H1 (cell line): ENCODE measurements around the gene PBX3. TPM values are rescaled to one million over a fixed set of nuclear protein-coding genes. Genes with fewer than 3 reads are reported as not detected.

Experiments
- CTCF ChIA-PET: fragments of 300-600 bp; sonication (Branson Sonifier 250); formaldehyde crosslinking; loops from one replicate; lab custom pipeline; 2021; ENCODE audit not compliant: partially characterized antibody; lab: Charles Lee
- POLR2A ChIA-PET: fragments of 300-600 bp; sonication (Branson Sonifier 250); formaldehyde crosslinking; loops from one replicate; lab custom pipeline; 2021; ENCODE audit warnings: inconsistent platforms; ENCODE audit not compliant: partially characterized antibody; lab: Charles Lee
- DNase-seq, 2 experiments: peaks; one replicate each; pipeline versions ENCODE4 v3.0.0 to v3.0.0-alpha.2; 2010 to 2022; ENCODE audit warnings: low spot score in 2 of 2, low read depth in 1 of 2, mixed read lengths in 1 of 2
- FAIRE-seq: peaks from 2 replicates; lab custom pipeline; 2011; peaks lifted over from hg19 to GRCh38; lab: Jason Lieb, UNC
- H2AFZ ChIP-seq: 2 replicates; pipeline ENCODE4 v1.8.1; 2012; ENCODE audit warnings: low read length, inconsistent platforms
- H2AK5ac ChIP-seq: 2 replicates; pipeline ENCODE4 v1.6.1; 2013; ENCODE audit warnings: low read depth, low read length
- H2BK120ac ChIP-seq: replicated peaks from 2 replicates; pipeline ENCODE3; 2013; ENCODE audit warnings: low read depth, low read length, inconsistent platforms
- H2BK12ac ChIP-seq: 2 replicates; pipeline ENCODE4 v1.6.1; 2013; ENCODE audit warnings: low read depth, low read length
- H2BK15ac ChIP-seq: 2 replicates; pipeline ENCODE4 v1.6.1; 2013; ENCODE audit warnings: low read length
- H2BK20ac ChIP-seq: 2 replicates; pipeline ENCODE4 v1.6.1; 2013; ENCODE audit warnings: low read length
- H2BK5ac ChIP-seq: 2 replicates; pipeline ENCODE4 v1.6.1; 2013; ENCODE audit warnings: low read depth, low read length
- H3K14ac ChIP-seq: 2 replicates; pipeline ENCODE4 v1.6.1; 2013; ENCODE audit warnings: inconsistent platforms; ENCODE audit not compliant: insufficient read length
- H3K18ac ChIP-seq: 2 replicates; pipeline ENCODE4 v1.6.1; 2013; ENCODE audit warnings: low read length; ENCODE audit errors: extremely low read depth
- H3K23ac ChIP-seq: 2 replicates; pipeline ENCODE4 v1.6.1; 2013; ENCODE audit warnings: inconsistent platforms; ENCODE audit not compliant: insufficient read length
- H3K23me2 ChIP-seq: 2 replicates; pipeline ENCODE4 v1.6.1; 2013; ENCODE audit warnings: low read depth, low read length
- H3K27ac ChIP-seq: 2 replicates; pipeline ENCODE4 v1.6.1; 2011; ENCODE audit warnings: low read depth, low read length, inconsistent platforms
- H3K27me3 ChIP-seq, 4 experiments: replicated peaks in 1 of 4; 1 replicate in 1 of 4; 2 replicates in 3 of 4; pipeline versions ENCODE4 v1.6.1 to v1.8.1; 2011 to 2013; ENCODE audit warnings: low read length in 3 of 4, mild to moderate bottlenecking in 3 of 4, inconsistent platforms in 2 of 4, mixed read lengths in 2 of 4, moderate library complexity in 1 of 4; ENCODE audit not compliant: control insufficient read depth in 3 of 4, insufficient read depth in 3 of 4; ENCODE audit errors: extremely low read depth in 1 of 4
- H3K36me3 ChIP-seq, 4 experiments: 2 replicates each; pipeline versions ENCODE4 v1.6.1 to v1.8.1; 2011 to 2013; ENCODE audit warnings: mild to moderate bottlenecking in 4 of 4, low read length in 3 of 4, moderate library complexity in 2 of 4, control low read depth in 1 of 4, inconsistent platforms in 1 of 4; ENCODE audit not compliant: insufficient read depth in 4 of 4, control insufficient read depth in 2 of 4
- H3K4ac ChIP-seq: replicated peaks from 2 replicates; pipeline ENCODE3; 2013; ENCODE audit warnings: low read length, low read depth, mixed read lengths, inconsistent platforms; ENCODE audit not compliant: insufficient read length
- H3K4me1 ChIP-seq, 4 experiments: replicated peaks in 1 of 4; 1 replicate in 1 of 4; 2 replicates in 3 of 4; pipeline versions ENCODE4 v1.6.1 to v1.8.1; 2011 to 2013; ENCODE audit warnings: low read length in 3 of 4, inconsistent platforms in 2 of 4, mixed read lengths in 1 of 4; ENCODE audit not compliant: insufficient read depth in 4 of 4, control insufficient read depth in 3 of 4
- H3K4me2 ChIP-seq, 2 experiments: 2 replicates each; pipeline versions ENCODE4 v1.6.1 to v1.8.1; 2011 to 2013; ENCODE audit warnings: low read depth in 2 of 2, low read length in 2 of 2, control low read depth in 1 of 2, inconsistent platforms in 1 of 2, mild to moderate bottlenecking in 1 of 2; ENCODE audit not compliant: insufficient read depth in 1 of 2
- H3K4me3 ChIP-seq, 4 experiments: fragments of 200-600, 300-600 bp in 1 of 4; sonication (generic), shearing (Covaris generic), sonication (Bioruptor Twin) in 1 of 4; 2 replicates each; pipeline versions ENCODE4 v1.5.1 to v1.8.1; 2011 to 2016; ENCODE audit warnings: low read length in 4 of 4, low read depth in 3 of 4, control low read depth in 2 of 4, inconsistent platforms in 2 of 4, mild to moderate bottlenecking in 2 of 4, mixed read lengths in 1 of 4, moderate library complexity in 1 of 4; ENCODE audit not compliant: insufficient read depth in 2 of 4; ENCODE audit errors: extremely low read depth in 1 of 4
- H3K56ac ChIP-seq: replicated peaks from 2 replicates; pipeline ENCODE3; 2013; ENCODE audit warnings: low read depth, mild to moderate bottlenecking, mixed read lengths, low read length, inconsistent platforms; ENCODE audit not compliant: insufficient read length
- H3K79me1 ChIP-seq: 2 replicates; pipeline ENCODE4 v1.6.1; 2013; ENCODE audit warnings: low read depth, low read length, control low read depth
- H3K79me2 ChIP-seq, 2 experiments: 2 replicates each; pipeline versions ENCODE4 v1.6.1 to v1.8.1; 2012 to 2013; ENCODE audit warnings: low read length in 2 of 2, mild to moderate bottlenecking in 2 of 2, inconsistent platforms in 1 of 2; ENCODE audit not compliant: insufficient read depth in 2 of 2, control insufficient read depth in 1 of 2
- H3K9ac ChIP-seq, 4 experiments: replicated peaks in 1 of 4; 1 replicate in 1 of 4; 2 replicates in 3 of 4; pipeline versions ENCODE4 v1.6.1 to v1.8.1; 2011 to 2013; ENCODE audit warnings: low read depth in 3 of 4, low read length in 3 of 4, control low read depth in 2 of 4, mild to moderate bottlenecking in 2 of 4, moderate library complexity in 2 of 4, inconsistent platforms in 1 of 4; ENCODE audit errors: extremely low read depth in 1 of 4
- H3K9me3 ChIP-seq, 2 experiments: 2 replicates each; pipeline versions ENCODE4 v1.6.1 to v1.8.1; 2012 to 2013; ENCODE audit warnings: mild to moderate bottlenecking in 2 of 2, moderate library complexity in 2 of 2, control low read depth in 1 of 2, inconsistent platforms in 1 of 2, low read depth in 1 of 2, low read length in 1 of 2, mixed read lengths in 1 of 2; ENCODE audit not compliant: insufficient read depth in 2 of 2
- H4K20me1 ChIP-seq, 2 experiments: replicated peaks in 1 of 2; 2 replicates each; pipeline versions ENCODE3 to v1.8.1; 2011 to 2013; ENCODE audit warnings: inconsistent platforms in 2 of 2, low read length in 2 of 2, mild to moderate bottlenecking in 1 of 2; ENCODE audit not compliant: insufficient read depth in 2 of 2, control insufficient read depth in 1 of 2
- H4K5ac ChIP-seq: 2 replicates; pipeline ENCODE4 v1.6.1; 2013; ENCODE audit warnings: low read length, low read depth, mixed read lengths, inconsistent platforms; ENCODE audit not compliant: insufficient read length
- H4K8ac ChIP-seq: 2 replicates; pipeline ENCODE4 v1.8.0; 2013; ENCODE audit warnings: mild to moderate bottlenecking, moderate library complexity, low read length, inconsistent platforms; ENCODE audit not compliant: insufficient read depth; ENCODE audit errors: extremely low read depth
- H4K91ac ChIP-seq: replicated peaks from 2 replicates; pipeline ENCODE3; 2013; ENCODE audit warnings: low read length, mixed read lengths, inconsistent platforms; ENCODE audit not compliant: insufficient read length
- BRCA1 ChIP-seq: IDR thresholded peaks from 2 replicates; pipeline ENCODE4 v1.6.1; 2012; ENCODE audit warnings: low read depth, low read length, improper control_type of control experiment
- CBX5 ChIP-seq: fragments of 300-800, 300-1000 bp; sonication (generic); IDR thresholded peaks from 2 replicates; pipeline ENCODE4 v1.7.1; 2016; ENCODE audit warnings: antibody characterized with exemption, low read length, low read depth
- CHD1 ChIP-seq: IDR thresholded peaks from 2 replicates; pipeline ENCODE4 v1.6.1; 2012; ENCODE audit warnings: low read depth, low read length, improper control_type of control experiment
- CHD2 ChIP-seq: IDR thresholded peaks from 2 replicates; pipeline ENCODE4 v1.6.1; 2012; ENCODE audit warnings: low read length, improper control_type of control experiment
- GABPA ChIP-seq: IDR thresholded peaks from 2 replicates; pipeline ENCODE4 v1.6.1; 2011; ENCODE audit warnings: mild to moderate bottlenecking, low read length, moderate library complexity, borderline replicate concordance; ENCODE audit not compliant: insufficient read depth
- HDAC6 ChIP-seq: IDR thresholded peaks from one replicate; pipeline ENCODE4 v1.7.1; 2012; ENCODE audit warnings: low read depth, mild to moderate bottlenecking, inconsistent platforms, low read length, moderate library complexity
- NRF1 ChIP-seq: IDR thresholded peaks from 2 replicates; pipeline ENCODE4 v1.6.1; 2011; ENCODE audit warnings: mild to moderate bottlenecking, low read depth, low read length, improper control_type of control experiment
- RNF2 ChIP-seq: fragments of 200-900, 300-1000 bp; sonication (generic); IDR thresholded peaks from 2 replicates; pipeline ENCODE4 v1.7.1; 2016; ENCODE audit warnings: borderline replicate concordance, low read depth, mild to moderate bottlenecking, antibody characterized with exemption, low read length; ENCODE audit not compliant: poor library complexity, severe bottlenecking; ENCODE audit errors: missing control alignments
- SIRT6 ChIP-seq: IDR thresholded peaks from one replicate; pipeline ENCODE4 v1.7.1; 2012; ENCODE audit warnings: low read length, inconsistent platforms
- SIX5 ChIP-seq: IDR thresholded peaks from 2 replicates; pipeline ENCODE4 v1.6.1; 2011; ENCODE audit warnings: mild to moderate bottlenecking, low read depth, low read length
- TAF7 ChIP-seq: optimal IDR thresholded peaks from 2 replicates; pipeline ENCODE3; 2011; ENCODE audit warnings: low read depth, mild to moderate bottlenecking, inconsistent platforms, low read length, moderate library complexity, borderline replicate concordance
- WGBS, 2 experiments: shearing (Covaris generic) in 1 of 2; methylation state at CpG; one replicate each; pipeline versions ENCODE4 v1.1.6 to v1.1.7; 2013 to 2015; ENCODE audit warnings: low lambda C conversion rate in 2 of 2, mixed read lengths in 2 of 2, inconsistent platforms in 1 of 2, low coverage in 1 of 2, missing lambda C conversion rate in 1 of 2; ENCODE audit not compliant: insufficient replicate concordance in 2 of 2, insufficient coverage in 1 of 2, insufficient read length in 1 of 2; ENCODE audit errors: extremely low coverage in 1 of 2, missing lambda C conversion rate in 1 of 2; 5-methylcytosine and 5-hydroxymethylcytosine counted together
- polyA plus RNA-seq, 7 experiments: library from polyadenylated mRNA; depleted of rRNA in 3 of 7; stranded (reverse) in 5 of 7; unstranded in 2 of 7; fragments of >200 nt in 5 of 7; fragments of 200-250 nt in 2 of 7; gene quantifications; 1 replicate in 5 of 7; 2 replicates in 1 of 7; 4 replicates in 1 of 7; pipeline versions ENCODE4 v1.2.1 to v1.2.3, GENCODE V29; 2011 to 2013; ENCODE audit warnings: missing spikeins in 2 of 7, mixed read lengths in 2 of 7
- total RNA-seq: library from RNA; stranded (reverse); fragmentation: NEBNext Ultra II Directional; extraction: Animal tissue kit (Norgen Biotek cat#: 25700); gene quantifications from 2 replicates; pipeline ENCODE4 v1.2.1, GENCODE V29; 2021
- TF ChIP-seq, protein P1 (sequence below): IDR thresholded peaks from 2 replicates; pipeline ENCODE4 v1.6.1; 2012; ENCODE audit warnings: inconsistent platforms

The PBX3 gene
- total and polyA plus RNA-seq, 2 of the 8 experiments (the other 6 are each of a cell fraction or from before 2014, with no cell fraction given), result 22.7 to 44.3 TPM

DNA sequence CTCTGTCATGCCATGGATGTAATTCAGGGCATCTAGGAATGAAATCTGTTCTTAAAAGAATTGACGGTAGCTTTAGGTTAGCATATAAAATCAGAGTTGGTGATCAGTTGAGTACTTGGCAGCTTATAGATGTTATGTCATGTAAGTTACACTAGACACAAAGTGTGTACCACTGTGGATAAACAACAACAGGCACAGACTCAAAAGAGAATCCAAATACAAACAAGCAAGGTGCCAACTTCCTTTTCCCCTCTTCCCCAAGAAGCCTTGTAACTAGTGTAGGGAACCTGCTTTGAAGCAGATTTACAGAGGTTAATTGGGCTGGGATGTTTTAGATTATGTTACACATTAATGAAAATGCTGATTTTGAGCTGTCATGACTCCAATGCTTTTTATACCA is 167.2 kb downstream of the PBX3 start:
- Histone ChIP-seq H3K9ac (no peak overlapping the region), H3K18ac (no peak overlapping the region), H2BK12ac (no peak overlapping the region), H3K4me1 (peaks cover 0 to 2% (median 1%) of the 10 kb centered on the region in 4 experiments; a peak in 1 of 7 replicates), H3K23ac (no peak overlapping the region), H4K8ac (no peak overlapping the region), H3K23me2 (no peaks in the 10 kb centered on the region), H4K5ac (no peak overlapping the region), H2BK5ac (no peak overlapping the region), H3K56ac (no peak overlapping the region), H3K27me3 (no peaks in the 10 kb centered on the region), H3K27ac (no peak overlapping the region), H3K36me3 (peaks cover 0 to 4% (median 0%) of the 10 kb centered on the region in 4 experiments; a peak in 1 of 8 replicates), H3K9me3 (no peaks in the 10 kb centered on the region), H3K4me3 (no peak overlapping the region), H2BK120ac (no peak overlapping the region), H4K91ac (no peak overlapping the region), H4K20me1 (peaks cover 3 to 7% of the 10 kb centered on the region in 2 experiments), H2BK20ac (no peak overlapping the region), H3K14ac (no peak overlapping the region), H3K79me1 (no peaks in the 10 kb centered on the region), H3K4ac (no peak overlapping the region), H3K79me2 (peaks cover 0 to 20% of the 10 kb centered on the region in 2 experiments; a peak in 2 of 4 replicates), H2BK15ac (no peak overlapping the region), H2AFZ (no peak overlapping the region), H3K4me2 (no peak overlapping the region), H2AK5ac (no peak overlapping the region)
- ChIA-PET POLR2A (no interaction called here), CTCF (interaction anchor here (0.6 to 0.9 kb wide), 2 partner anchors 9 to 76 kb away, joined by 3 to 4 read pairs; no protein-coding TSS in a partner anchor)
- 93% methylated on average over 1 of the region's 1 CpG; no CpG with 5 or more reads in 1 of the 2 experiments for WGBS, 2 experiments
- DNase-seq (no peak), FAIRE-seq (no peak)
- no peak for TF ChIP-seq RNF2
- no peak for TF ChIP-seq HDAC6
- no peak for TF ChIP-seq GABPA
- TF ChIP-seq CHD2, result no peak
- TF ChIP-seq, protein P1, sequence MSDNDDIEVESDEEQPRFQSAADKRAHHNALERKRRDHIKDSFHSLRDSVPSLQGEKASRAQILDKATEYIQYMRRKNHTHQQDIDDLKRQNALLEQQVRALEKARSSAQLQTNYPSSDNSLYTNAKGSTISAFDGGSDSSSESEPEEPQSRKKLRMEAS, result no peak
- TF ChIP-seq BRCA1, result no peak
- no peak for TF ChIP-seq SIX5
- no peak for TF ChIP-seq CHD1
- TF ChIP-seq TAF7, result no peak
- TF ChIP-seq SIRT6, result no peak
- no peak for TF ChIP-seq CBX5
- no peak for TF ChIP-seq NRF1
